ENCODE results near the gene KLF7.

KLF7 gene

DNA sequence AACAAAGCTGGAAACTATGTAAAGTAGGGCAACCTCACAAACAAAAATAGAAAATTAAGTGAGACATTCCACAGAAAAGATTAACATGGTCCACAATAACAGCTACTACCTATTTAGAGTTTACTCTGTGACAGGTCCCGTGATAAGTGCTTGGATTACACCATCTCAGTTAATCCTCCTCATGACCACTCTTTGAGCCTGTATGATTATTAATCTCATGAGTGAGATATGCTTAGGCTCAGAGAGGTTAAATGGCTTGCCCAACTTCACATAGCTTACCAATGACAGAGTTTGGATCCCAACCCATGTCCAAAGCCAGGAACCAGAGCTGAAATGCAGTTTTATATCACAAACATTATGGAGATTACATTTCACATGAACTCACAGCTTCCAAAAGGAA, 37.3 kb upstream of the KLF7 start:
- Histone ChIP-seq H3K27me3 (no peaks in the 10 kb centered on the region), H3K4me1 (no peaks in the 10 kb centered on the region), H3K27ac (no peak overlapping the region), H3K9me3 (no peaks in the 10 kb centered on the region), H3K36me3 (no peaks in the 10 kb centered on the region), H3K4me3 (no peak overlapping the region)
- DNase-seq: no peak
- TF ChIP-seq, protein P1, sequence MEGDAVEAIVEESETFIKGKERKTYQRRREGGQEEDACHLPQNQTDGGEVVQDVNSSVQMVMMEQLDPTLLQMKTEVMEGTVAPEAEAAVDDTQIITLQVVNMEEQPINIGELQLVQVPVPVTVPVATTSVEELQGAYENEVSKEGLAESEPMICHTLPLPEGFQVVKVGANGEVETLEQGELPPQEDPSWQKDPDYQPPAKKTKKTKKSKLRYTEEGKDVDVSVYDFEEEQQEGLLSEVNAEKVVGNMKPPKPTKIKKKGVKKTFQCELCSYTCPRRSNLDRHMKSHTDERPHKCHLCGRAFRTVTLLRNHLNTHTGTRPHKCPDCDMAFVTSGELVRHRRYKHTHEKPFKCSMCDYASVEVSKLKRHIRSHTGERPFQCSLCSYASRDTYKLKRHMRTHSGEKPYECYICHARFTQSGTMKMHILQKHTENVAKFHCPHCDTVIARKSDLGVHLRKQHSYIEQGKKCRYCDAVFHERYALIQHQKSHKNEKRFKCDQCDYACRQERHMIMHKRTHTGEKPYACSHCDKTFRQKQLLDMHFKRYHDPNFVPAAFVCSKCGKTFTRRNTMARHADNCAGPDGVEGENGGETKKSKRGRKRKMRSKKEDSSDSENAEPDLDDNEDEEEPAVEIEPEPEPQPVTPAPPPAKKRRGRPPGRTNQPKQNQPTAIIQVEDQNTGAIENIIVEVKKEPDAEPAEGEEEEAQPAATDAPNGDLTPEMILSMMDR (IDR thresholded peaks at IDR 0.05): no peak
- intact Hi-C loops (cut with DNase I; ENCODE audit: low total_unique reads): no loop called here

- intact Hi-C loops (cut with DNase I; ENCODE audit: low total_unique reads): no loop called here
- H3K27me3 ChIP-seq: no peaks in the 10 kb centered on the region
- no peaks in the 10 kb centered on the region for H3K9me3 ChIP-seq
- H3K4me3 ChIP-seq: no peak overlapping the region
- H3K36me3 ChIP-seq: no peaks in the 10 kb centered on the region
- no peak overlapping the region for H3K27ac ChIP-seq
- TF ChIP-seq, protein P1 (IDR thresholded peaks at IDR 0.05): no peak
- H3K4me1 ChIP-seq: no peaks in the 10 kb centered on the region
- no peak for DNase-seq
Observed at GRCh38 chr2:207202645-207203044, 36.9 kb upstream of the KLF7 start.

GRCh38 chr2:207201416-207201815, 35.7 kb upstream of the KLF7 start:
- no peak overlapping the region for H3K27ac ChIP-seq
- no peaks in the 10 kb centered on the region for H3K9me3 ChIP-seq
- H3K4me1 ChIP-seq: no peaks in the 10 kb centered on the region
- intact Hi-C loops (cut with DNase I; ENCODE audit: low total_unique reads): no loop called here
- DNase-seq: no peak
- no peaks in the 10 kb centered on the region for H3K27me3 ChIP-seq
- TF ChIP-seq, protein P1 (IDR thresholded peaks at IDR 0.05): no peak
- no peaks in the 10 kb centered on the region for H3K36me3 ChIP-seq
- H3K4me3 ChIP-seq: no peak overlapping the region

- H3K9me3 ChIP-seq: no peaks in the 10 kb centered on the region
- no peak overlapping the region for H3K27ac ChIP-seq
- no peaks in the 10 kb centered on the region for H3K36me3 ChIP-seq
- no peak for DNase-seq
- TF ChIP-seq, protein P1 (IDR thresholded peaks at IDR 0.05): no peak
- no peak overlapping the region for H3K4me3 ChIP-seq
- intact Hi-C loops (cut with DNase I; ENCODE audit: low total_unique reads): no loop called here
- no peaks in the 10 kb centered on the region for H3K27me3 ChIP-seq
- H3K4me1 ChIP-seq: no peaks in the 10 kb centered on the region
Observed at GRCh38 chr2:207200136-207200535, 34.4 kb upstream of the KLF7 start.

DNA sequence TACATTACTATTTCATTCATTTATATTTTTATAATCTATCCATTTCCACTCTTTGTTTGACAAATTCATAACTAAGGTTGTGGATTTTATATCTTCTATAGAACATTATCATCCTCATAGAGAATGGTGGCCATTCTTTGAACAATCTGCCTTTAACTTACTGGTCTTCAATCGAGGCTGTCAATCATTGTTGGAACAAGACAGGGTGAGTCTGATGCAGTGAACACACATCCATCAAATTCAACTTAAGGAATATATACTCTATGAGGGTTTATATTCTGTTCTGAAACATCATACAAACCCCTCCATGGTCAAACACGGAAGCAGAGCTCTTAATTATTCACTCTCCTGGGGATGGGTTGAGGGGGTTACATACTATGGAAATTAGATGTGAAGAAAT, 28.3 kb upstream of the KLF7 start:
- H3K4me1 ChIP-seq: no peaks in the 10 kb centered on the region
- no peaks in the 10 kb centered on the region for H3K9me3 ChIP-seq
- DNase-seq: no peak
- no peak overlapping the region for H3K27ac ChIP-seq
- TF ChIP-seq, protein P1 (IDR thresholded peaks at IDR 0.05): no peak
- H3K4me3 ChIP-seq: no peak overlapping the region
- no peaks in the 10 kb centered on the region for H3K36me3 ChIP-seq
- no peaks in the 10 kb centered on the region for H3K27me3 ChIP-seq
- intact Hi-C loops (cut with DNase I; ENCODE audit: low total_unique reads): no loop called here
